ENCODE measurements around the gene CAMK2G.
A peak's percentile ranks its signal among the peaks of the same experiment; 100 is the strongest.

The CAMK2G gene

DNA sequence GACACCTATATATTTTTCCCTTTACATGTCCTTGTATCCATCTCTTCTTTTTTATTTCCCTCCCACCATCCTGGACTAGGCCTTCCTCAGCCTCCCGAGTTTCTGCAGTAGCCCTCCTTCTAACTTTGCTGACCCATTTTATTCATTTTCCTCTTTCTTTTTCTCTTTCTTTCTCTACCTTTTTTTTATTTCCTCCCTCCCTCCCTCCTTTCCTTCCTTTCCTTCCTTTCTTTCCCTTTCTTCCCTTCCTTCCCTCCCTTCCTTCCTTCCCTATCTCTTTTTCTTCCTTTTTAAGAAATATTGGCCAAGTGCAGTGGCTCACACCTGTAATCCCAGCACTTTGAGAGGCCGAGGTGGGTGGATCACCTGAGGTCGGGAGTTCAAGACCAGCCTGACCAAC lies 9.7 kb upstream of the CAMK2G start:
- TF ChIP-seq, protein P1, sequence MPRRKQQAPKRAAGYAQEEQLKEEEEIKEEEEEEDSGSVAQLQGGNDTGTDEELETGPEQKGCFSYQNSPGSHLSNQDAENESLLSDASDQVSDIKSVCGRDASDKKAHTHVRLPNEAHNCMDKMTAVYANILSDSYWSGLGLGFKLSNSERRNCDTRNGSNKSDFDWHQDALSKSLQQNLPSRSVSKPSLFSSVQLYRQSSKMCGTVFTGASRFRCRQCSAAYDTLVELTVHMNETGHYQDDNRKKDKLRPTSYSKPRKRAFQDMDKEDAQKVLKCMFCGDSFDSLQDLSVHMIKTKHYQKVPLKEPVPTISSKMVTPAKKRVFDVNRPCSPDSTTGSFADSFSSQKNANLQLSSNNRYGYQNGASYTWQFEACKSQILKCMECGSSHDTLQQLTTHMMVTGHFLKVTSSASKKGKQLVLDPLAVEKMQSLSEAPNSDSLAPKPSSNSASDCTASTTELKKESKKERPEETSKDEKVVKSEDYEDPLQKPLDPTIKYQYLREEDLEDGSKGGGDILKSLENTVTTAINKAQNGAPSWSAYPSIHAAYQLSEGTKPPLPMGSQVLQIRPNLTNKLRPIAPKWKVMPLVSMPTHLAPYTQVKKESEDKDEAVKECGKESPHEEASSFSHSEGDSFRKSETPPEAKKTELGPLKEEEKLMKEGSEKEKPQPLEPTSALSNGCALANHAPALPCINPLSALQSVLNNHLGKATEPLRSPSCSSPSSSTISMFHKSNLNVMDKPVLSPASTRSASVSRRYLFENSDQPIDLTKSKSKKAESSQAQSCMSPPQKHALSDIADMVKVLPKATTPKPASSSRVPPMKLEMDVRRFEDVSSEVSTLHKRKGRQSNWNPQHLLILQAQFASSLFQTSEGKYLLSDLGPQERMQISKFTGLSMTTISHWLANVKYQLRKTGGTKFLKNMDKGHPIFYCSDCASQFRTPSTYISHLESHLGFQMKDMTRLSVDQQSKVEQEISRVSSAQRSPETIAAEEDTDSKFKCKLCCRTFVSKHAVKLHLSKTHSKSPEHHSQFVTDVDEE (CRISPR knock-in tag; IDR thresholded peaks at IDR 0.05): no peak
- TF ChIP-seq BACH2 (CRISPR knock-in tag; IDR thresholded peaks at IDR 0.05; ENCODE audit: borderline replicate concordance) (no peak), RARB (CRISPR knock-in tag; IDR thresholded peaks at IDR 0.05) (no peak), TCF4 (CRISPR knock-in tag; IDR thresholded peaks at IDR 0.05; ENCODE audit: borderline replicate concordance) (no peak), ESRRG (CRISPR knock-in tag; IDR thresholded peaks at IDR 0.05) (no peak), ZFP30 (CRISPR knock-in tag; IDR thresholded peaks at IDR 0.05) (no peak), GLIS3 (CRISPR knock-in tag; IDR thresholded peaks at IDR 0.05) (no peak), ZFP3 (CRISPR knock-in tag; IDR thresholded peaks at IDR 0.05) (no peak), ISL1 (CRISPR knock-in tag; IDR thresholded peaks at IDR 0.05) (no peak), SNAI2 (CRISPR knock-in tag; IDR thresholded peaks at IDR 0.05) (no peak)
- TF ChIP-seq, protein P2, sequence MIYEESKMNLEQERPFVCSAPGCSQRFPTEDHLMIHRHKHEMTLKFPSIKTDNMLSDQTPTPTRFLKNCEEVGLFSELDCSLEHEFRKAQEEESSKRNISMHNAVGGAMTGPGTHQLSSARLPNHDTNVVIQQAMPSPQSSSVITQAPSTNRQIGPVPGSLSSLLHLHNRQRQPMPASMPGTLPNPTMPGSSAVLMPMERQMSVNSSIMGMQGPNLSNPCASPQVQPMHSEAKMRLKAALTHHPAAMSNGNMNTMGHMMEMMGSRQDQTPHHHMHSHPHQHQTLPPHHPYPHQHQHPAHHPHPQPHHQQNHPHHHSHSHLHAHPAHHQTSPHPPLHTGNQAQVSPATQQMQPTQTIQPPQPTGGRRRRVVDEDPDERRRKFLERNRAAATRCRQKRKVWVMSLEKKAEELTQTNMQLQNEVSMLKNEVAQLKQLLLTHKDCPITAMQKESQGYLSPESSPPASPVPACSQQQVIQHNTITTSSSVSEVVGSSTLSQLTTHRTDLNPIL (CRISPR knock-in tag; IDR thresholded peaks at IDR 0.05; ENCODE audit: low read depth): no peak
- TF ChIP-seq, protein P3, sequence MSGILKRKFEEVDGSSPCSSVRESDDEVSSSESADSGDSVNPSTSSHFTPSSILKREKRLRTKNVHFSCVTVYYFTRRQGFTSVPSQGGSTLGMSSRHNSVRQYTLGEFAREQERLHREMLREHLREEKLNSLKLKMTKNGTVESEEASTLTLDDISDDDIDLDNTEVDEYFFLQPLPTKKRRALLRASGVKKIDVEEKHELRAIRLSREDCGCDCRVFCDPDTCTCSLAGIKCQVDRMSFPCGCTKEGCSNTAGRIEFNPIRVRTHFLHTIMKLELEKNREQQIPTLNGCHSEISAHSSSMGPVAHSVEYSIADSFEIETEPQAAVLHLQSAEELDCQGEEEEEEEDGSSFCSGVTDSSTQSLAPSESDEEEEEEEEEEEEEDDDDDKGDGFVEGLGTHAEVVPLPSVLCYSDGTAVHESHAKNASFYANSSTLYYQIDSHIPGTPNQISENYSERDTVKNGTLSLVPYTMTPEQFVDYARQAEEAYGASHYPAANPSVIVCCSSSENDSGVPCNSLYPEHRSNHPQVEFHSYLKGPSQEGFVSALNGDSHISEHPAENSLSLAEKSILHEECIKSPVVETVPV (CRISPR knock-in tag; IDR thresholded peaks at IDR 0.05): no peak
- TF ChIP-seq, protein P4, sequence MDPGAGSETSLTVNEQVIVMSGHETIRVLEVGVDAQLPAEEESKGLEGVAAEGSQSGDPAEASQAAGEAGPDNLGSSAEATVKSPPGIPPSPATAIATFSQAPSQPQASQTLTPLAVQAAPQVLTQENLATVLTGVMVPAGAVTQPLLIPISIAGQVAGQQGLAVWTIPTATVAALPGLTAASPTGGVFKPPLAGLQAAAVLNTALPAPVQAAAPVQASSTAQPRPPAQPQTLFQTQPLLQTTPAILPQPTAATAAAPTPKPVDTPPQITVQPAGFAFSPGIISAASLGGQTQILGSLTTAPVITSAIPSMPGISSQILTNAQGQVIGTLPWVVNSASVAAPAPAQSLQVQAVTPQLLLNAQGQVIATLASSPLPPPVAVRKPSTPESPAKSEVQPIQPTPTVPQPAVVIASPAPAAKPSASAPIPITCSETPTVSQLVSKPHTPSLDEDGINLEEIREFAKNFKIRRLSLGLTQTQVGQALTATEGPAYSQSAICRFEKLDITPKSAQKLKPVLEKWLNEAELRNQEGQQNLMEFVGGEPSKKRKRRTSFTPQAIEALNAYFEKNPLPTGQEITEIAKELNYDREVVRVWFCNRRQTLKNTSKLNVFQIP (CRISPR knock-in tag; IDR thresholded peaks at IDR 0.05; ENCODE audit: borderline replicate concordance, low read depth): no peak
- ATAC-seq: no peak

DNA sequence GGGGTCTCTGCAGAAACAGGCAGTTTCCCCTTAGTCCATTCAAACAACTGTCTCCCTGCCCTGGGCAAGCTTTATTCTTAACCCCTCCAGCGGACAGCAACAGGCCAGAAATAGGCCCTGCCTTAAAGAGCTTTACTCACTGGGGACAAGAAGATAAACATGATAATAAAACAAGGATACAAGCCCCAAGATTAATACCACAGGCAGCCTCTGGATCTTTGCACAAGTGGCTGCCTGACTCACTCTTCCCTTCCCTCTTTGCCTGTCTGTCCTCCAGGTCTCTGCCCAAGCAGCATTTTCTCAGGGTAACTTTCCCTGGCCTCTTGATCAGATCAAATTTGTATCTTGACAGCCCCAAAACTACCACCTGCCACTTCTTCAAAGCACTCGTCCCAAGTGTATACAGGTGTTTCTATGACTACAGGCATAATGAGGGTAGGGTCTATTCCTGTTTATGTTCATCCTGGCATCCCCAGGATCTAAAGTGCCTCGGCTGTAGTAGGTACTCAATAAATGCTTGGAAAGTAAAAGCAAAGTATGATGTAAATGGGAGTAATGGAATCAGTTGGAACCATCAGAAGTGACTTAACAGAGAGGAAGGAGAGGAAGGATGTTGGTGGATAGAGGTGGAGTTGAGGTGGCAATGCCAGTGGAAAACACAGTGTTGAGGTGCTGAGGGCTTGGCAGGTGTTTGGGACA lies 7.0 kb upstream of the CAMK2G start:
- no peak for ATAC-seq
- TF ChIP-seq ZNF8 (CRISPR knock-in tag; IDR thresholded peaks at IDR 0.05): no peak

DNA sequence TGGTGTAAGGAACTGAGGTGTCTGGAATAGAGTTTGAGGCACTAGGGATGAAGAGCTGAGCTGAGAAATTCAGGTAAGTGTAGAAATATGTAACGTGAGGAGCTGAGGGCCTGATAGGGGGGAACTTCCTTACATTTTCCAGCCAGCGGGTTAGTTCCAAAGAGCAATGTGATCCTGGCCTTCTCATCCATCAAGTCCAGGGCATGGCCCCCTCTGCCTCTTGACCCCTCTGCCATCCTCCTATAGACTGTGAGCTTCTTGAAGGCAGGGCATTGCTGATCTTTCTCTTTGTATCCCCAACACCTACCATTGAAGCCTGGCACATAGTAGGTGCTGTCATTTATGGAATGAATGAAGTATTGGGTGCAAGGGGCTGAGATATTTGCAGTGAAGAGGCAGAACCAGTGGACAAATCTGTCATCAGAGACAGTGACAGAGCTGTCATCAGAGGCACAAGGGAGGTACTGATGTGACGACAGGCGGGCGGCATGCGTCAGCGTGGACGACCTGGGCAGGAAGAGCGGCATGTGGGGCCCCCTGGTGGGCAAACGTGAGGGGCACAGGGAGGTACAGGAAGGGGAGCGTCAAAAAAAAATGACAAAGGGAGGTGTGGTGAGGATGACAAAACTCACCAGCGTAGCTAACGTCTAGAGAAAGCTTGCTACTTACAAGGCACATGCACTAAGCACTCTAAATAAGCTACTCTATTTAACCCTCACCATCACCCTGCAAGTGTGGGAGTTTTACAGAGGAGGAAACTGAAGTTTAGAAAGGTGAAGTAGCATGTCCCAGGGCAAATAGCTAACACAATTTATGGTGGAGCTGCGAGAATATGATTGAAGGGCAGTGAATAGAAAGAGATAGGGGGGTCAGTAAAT lies 5.2 kb upstream of the CAMK2G start:
- ATAC-seq: peak; percentile 93
- TF ChIP-seq ESRRG (CRISPR knock-in tag; IDR thresholded peaks at IDR 0.05) (no peak), TCF4 (CRISPR knock-in tag; IDR thresholded peaks at IDR 0.05; ENCODE audit: borderline replicate concordance) (no peak)
- TF ChIP-seq, protein P5, sequence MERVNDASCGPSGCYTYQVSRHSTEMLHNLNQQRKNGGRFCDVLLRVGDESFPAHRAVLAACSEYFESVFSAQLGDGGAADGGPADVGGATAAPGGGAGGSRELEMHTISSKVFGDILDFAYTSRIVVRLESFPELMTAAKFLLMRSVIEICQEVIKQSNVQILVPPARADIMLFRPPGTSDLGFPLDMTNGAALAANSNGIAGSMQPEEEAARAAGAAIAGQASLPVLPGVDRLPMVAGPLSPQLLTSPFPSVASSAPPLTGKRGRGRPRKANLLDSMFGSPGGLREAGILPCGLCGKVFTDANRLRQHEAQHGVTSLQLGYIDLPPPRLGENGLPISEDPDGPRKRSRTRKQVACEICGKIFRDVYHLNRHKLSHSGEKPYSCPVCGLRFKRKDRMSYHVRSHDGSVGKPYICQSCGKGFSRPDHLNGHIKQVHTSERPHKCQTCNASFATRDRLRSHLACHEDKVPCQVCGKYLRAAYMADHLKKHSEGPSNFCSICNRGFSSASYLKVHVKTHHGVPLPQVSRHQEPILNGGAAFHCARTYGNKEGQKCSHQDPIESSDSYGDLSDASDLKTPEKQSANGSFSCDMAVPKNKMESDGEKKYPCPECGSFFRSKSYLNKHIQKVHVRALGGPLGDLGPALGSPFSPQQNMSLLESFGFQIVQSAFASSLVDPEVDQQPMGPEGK (CRISPR knock-in tag; IDR thresholded peaks at IDR 0.05; ENCODE audit: borderline replicate concordance): no peak
- TF ChIP-seq, protein P1 (CRISPR knock-in tag; IDR thresholded peaks at IDR 0.05): 0 out of 2 replicates have a peak, but pooled peaks have one; percentile 22
